ENCODE results near the gene NCKAP5L.
A peak's percentile ranks its signal among the peaks of the same experiment; 100 is the strongest.
"Not testable (repeated sequence)": the region's sequence is repeated elsewhere in the genome, so short reads cannot be mapped to it uniquely, and the experiment has no call there.

The NCKAP5L gene

GRCh38 chr12:49864798-49865090 lies 36.5 kb upstream of the NCKAP5L start:
- DNase-seq (ENCODE audit: low read depth, low spot score), result no peak

DNA sequence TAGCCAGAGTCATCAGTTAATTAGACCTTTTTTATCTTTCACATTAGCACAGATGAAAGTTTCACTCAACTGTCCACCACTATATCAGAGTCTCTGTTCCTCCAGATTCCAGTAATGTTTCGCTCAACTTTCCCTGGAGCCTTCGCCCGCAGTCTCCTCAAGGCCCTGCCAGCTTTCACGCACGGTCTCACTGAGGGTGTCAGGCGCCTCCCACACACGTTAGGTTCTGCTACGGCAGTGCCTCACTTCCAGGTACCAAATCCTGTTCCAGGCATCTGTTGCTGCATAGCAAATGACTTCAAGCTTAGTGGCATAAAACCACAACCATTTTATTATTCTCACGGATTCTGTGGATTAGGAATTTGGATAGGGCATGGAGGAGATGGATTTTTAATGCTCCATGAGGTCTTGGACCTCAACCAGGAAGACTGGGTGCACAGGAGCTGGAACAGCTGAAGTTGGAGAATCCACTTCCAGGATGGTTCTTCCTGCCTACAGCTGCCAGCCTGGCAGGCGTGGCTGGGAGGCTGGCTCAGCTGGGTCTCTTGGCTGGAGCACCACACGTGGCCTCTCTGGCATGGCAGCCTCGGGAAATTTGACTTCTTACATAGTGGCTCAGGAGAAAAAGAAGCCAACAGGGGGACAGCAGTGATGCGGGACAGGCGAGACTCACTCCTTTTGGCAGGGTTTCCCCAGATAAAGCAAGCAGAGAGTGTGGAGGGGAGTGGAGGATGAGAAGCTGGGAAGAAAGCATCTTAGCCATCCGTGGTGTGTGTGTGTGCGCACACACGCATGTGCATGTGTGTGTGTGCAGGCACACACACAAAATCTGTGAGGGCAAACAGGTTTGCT lies 36.0 kb upstream of the NCKAP5L start:
- no peak for DNase-seq (ENCODE audit: low read depth, low spot score)

DNA sequence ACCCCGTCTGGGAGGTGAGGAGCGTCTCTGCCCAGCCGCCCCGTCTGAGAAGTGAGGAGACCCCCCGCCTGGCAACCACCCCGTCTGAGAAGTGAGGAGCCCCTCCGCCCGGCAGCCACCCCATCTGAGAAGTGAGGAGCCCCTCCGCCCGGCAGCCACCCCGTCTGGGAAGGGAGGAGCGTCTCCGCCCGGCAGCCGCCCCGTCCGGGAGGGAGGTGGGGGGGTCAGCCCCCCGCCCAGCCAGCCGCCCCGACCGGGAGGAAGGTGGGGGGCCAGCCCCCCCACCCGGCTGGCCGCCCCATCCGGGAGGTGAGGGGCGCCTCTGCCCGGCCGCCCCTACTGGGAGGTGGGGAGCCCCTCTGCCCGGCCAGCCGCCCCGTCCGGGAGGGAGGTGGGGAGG lies 32.7 kb upstream of the NCKAP5L start:
- DNase-seq (ENCODE audit: low read depth, low spot score), result not testable (repeated sequence)

GRCh38 chr12:49855890-49856289 lies 27.7 kb upstream of the NCKAP5L start:
- not testable (repeated sequence) for DNase-seq (ENCODE audit: low read depth, low spot score)

GRCh38 chr12:49854976-49855375 lies 26.8 kb upstream of the NCKAP5L start:
- DNase-seq (ENCODE audit: low read depth, low spot score), result no peak

- no peak for DNase-seq (ENCODE audit: low read depth, low spot score)
Observed at GRCh38 chr12:49853671-49854070, 25.5 kb upstream of the NCKAP5L start.

DNA sequence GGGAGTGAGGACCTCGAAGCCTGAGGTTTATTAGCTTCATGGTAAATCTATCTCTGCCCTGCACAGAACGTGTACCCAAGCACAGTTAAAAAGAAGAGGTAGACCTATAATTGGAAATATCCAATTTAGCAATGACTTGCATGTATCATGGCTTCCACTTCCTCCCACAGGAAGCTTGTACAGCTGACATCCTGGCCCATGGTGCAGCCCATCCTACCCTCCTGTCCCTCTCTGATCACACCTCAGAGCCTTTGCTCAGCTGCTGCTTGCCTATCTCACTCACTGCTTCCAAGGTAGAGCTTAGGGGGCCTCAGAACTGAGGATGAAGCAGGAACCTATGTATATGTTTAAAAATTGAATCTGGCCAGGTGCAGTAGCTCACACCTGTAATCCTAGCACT lies 18.9 kb upstream of the NCKAP5L start:
- DNase-seq (ENCODE audit: low read depth, low spot score), result no peak

- no peak for DNase-seq (ENCODE audit: low read depth, low spot score)
Observed at GRCh38 chr12:49846032-49846431, 17.8 kb upstream of the NCKAP5L start.

DNA sequence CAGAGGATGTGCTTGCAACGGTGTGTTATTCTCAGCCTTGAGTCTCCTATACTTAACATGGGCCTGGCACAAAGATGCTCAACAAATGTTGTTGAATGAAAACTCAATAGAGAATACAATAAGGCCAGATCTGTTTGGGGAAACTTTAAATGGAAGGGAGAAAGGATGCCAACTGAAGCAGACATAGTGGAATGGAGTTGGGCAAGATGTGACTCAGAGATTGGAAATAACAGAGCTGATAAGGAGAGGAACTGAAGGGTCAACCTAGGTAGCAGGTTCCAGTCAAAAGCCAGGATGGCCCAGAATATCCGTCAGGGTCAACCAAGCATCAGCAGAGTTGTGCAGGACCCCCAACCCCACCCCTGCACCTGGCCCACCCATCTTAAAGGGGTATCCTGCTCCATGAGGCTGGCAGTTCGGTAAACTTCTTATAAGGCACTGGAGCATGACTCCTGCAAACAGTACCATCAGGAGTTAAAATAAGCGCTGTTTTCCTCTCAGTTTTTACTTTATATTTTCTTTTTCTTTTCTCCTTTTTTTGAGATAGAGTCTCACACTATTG lies 15.7 kb upstream of the NCKAP5L start:
- DNase-seq (ENCODE audit: low read depth, low spot score), result no peak

- no peak for DNase-seq (ENCODE audit: low read depth, low spot score)
Observed at GRCh38 chr12:49843411-49843810, 15.2 kb upstream of the NCKAP5L start.

DNA sequence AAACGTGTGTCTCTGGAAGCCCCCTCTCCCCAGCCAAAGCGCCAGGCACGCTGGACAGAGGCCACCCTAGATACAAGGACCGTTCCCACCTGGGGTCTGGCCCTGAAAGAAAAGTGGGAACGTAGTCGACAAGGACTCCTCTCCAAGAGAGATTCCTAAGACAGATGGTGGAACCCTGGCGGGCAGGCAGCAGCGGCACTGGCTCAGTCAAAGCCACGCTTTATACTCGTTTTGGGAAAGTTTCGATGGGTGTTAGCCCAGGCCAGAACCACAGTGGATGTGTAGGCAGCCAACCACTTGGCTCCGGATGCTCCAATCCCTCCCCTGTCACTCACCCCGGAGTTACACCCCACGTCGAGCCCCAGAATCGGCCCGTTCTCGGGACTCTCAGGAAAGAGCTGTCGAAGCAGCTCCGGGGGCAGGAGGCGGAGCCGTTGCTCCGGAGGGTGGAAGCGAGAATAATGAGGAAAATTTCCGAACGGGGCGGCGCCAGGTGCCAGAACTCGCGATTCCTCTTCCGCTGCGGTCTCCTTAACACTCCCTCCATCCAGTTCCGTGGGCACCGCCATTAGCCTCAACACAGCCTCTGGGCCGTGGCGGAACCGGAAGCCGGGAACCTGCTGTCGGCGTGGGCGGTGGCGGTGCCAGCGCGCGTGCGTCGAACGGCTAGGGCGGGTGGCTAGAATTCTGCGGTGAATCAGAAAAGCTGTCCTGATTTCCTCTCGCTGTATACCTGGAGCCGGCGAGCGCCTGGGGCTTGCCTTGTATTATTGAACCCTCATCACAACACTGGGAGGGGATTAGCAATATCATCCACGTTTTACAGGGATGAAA lies 14.5 kb upstream of the NCKAP5L start, which contains the start of gene BCDIN3D:
Gene BCDIN3D, minus strand, starts transcription at position 588 of the 834 bp plus-strand sequence. Its CDS starts 19 bp downstream, at position 569.
- DNase-seq (ENCODE audit: low read depth, low spot score), result peak; percentile 89

- no peak for DNase-seq (ENCODE audit: low read depth, low spot score)
Observed at GRCh38 chr12:49838973-49839633, 10.9 kb upstream of the NCKAP5L start.

DNA sequence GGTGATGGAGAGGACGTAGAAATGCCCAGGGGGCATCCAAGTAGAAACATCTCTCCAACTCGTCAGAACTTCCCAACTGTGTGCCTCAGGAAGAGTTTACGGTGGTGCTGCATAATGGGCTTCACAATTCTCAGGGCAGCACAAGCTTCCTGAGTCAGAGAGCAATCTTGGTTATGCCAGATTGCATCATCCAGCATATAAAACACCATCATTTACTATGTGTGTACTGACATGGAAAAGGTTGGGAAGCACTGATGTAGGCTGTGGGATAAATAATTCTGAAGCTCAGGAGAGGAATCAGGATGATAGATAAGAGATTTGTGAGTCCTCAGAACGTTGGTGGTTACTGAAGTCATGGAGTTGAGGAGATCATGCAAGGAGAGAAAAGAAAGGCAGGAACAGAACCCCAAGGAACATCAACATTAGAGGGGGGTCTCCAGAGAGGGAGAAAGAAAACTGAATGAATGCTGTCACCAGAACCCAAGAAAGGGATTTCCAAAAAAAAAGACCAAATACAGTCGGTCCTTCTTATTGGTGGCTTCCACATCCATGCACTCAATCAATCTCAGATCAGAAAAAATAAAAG lies 4.7 kb upstream of the NCKAP5L start:
- no peak for DNase-seq (ENCODE audit: low read depth, low spot score)

DNA sequence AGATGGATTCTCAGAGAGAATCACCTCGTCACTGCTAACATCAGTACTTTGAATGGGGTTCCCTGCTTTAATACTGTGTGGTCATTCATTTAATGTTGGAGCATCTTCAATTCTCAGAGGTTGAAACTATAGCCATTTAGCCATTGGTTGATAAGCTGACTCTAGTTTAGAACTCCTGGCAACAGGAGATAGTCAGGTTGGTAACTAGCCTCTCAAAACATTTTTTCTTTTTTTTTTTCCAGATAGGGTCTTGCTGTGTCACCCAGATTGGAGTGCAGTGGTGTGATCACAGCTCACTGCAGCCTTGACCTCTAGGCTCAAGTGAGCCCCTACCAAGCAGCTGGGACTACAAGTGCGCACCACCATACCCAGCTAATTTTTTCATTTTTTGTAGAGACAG lies 3.5 kb upstream of the NCKAP5L start:
- DNase-seq (ENCODE audit: low read depth, low spot score), result no peak

DNA sequence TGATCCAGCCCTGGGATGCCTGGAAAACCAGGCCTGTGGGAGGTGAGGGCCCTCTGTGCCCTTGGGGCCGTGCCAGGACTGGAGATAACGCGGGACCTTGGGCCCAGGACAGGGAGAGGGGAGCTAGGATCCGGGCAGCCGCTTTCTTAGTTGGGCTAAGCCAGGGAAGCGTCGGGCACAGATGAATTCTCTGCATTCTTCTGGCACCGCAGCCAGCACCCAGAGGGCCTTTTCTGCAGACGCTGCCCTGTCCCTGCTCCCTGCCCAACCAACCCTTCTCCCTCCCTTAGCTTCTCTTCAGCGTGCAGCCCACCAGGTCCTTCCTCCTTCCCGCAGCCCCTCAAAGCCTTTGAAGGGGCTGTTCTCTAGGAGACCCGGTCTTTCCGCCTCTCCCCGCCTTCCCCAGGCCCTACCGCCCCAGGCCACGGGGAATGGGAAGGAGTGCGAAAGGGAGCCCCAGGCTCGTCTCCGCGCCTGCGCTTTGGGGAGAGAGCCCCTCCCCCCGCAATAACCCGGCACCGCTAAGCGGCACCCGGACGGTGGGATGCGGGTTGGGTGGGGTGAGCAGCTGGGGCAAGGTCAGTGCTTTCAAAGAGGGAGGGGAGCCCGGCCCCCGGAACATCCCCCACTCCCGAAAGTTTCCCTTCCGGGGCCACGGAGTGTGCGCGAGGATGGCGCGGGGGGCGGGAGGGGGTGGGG lies 663 bp downstream of the NCKAP5L start:
- no peak for DNase-seq (ENCODE audit: low read depth, low spot score)

- DNase-seq (ENCODE audit: low read depth, low spot score), result no peak
Observed at GRCh38 chr12:49827051-49827400, 1.2 kb downstream of the NCKAP5L start.

- DNase-seq (ENCODE audit: low read depth, low spot score), result no peak
Observed at GRCh38 chr12:49825971-49826421, 2.2 kb downstream of the NCKAP5L start.

DNA sequence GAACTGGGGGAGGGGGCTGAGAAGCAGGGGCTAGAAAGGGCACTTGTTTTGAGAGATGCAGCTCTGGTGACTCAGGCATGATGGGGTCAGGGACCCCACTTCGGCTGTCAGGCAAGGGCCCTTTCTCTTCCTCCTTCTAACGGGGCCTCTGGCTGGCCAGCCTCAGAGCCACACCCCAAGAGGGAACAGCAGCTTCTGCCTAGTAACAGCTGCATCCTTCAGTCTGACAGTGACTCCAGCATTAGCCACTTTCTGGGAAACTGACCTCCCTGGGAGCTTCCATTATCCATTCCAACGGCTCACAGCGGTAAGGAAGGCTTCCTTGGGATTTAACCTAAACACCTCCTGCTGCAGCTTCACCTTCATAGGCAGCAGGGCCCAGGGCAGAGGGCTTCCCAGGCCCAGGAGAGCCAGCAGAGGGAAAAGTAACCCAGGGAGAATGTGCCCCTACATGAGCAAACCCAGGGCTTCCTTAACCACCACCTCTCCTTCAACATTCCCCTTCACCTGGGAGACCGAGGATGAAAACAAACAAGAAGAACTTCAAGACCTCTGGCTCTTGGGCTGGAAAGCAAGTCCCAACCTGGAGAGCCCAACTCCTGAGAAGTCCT lies 2.7 kb downstream of the NCKAP5L start:
- no peak for DNase-seq (ENCODE audit: low read depth, low spot score)

- no peak for DNase-seq (ENCODE audit: low read depth, low spot score)
Observed at GRCh38 chr12:49824895-49825294, 3.3 kb downstream of the NCKAP5L start.

GRCh38 chr12:49824416-49824815 lies 3.8 kb downstream of the NCKAP5L start:
- DNase-seq (ENCODE audit: low read depth, low spot score), result no peak

GRCh38 chr12:49823951-49824350 lies 4.3 kb downstream of the NCKAP5L start:
- no peak for DNase-seq (ENCODE audit: low read depth, low spot score)

Data from activated CD4-positive, CD25-positive, alpha-beta regulatory T cell treated with anti-CD3 and anti-CD28 coated beads, Interleukin-2, amount 50 U/mL, for 16 hours (primary cell).